GM21515 (cell line): ENCODE results near the gene ZNF225.
A peak's percentile ranks its signal among the peaks of the same experiment; 100 is the strongest.
"Not testable (repeated sequence)": the region's sequence is repeated elsewhere in the genome, so short reads cannot be mapped to it uniquely, and the experiment has no call there.

ENCODE experiments used
- ATAC-seq: cut with Tn5 transposase; IDR thresholded peaks from one replicate; pipeline ENCODE4 v1.9.1; 2021; ENCODE audit not compliant: unreplicated experiment

ZNF225 gene

DNA sequence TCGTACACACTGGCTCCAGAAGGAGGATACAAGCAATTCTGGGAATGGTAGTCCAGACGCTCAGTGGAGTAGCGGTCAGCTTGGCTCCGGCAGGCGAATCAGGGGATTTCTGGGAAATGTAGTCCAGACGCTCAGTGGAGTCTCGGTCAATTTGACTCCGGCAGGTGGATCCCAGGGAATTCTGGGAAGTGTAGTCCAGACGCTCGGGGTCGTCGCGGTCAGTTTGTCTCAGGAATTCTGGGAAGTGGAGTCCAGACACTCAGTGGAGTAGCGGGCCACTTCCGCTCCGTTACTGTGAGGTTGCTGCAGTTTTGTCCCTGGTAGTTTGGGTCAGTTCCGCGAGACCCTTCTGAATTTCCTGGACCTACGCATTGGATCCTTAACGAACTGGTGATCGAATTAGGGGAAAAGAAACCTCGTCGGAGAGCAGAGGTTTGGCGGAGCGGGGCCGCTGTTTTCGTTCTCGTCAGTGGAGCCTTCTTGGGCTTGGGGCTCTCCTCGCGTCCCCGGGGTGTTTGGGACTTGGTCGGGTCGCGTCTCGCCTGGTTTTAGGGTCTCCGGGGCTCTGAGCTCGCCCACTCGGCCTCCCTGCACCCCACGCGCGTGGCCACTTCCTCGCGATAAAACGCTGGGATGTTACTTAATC is at the start of gene ZNF225:
TSS of gene ZNF225 (plus strand) at position 262 of the 646 bp plus-strand sequence. CDS start 2,429 bp downstream, outside the sequence.
- peak; percentile 90 for ATAC-seq

- ATAC-seq: no peak
These were observed 46.9 kb upstream of the ZNF225 start for GRCh38 chr19:44066305-44066704.

DNA sequence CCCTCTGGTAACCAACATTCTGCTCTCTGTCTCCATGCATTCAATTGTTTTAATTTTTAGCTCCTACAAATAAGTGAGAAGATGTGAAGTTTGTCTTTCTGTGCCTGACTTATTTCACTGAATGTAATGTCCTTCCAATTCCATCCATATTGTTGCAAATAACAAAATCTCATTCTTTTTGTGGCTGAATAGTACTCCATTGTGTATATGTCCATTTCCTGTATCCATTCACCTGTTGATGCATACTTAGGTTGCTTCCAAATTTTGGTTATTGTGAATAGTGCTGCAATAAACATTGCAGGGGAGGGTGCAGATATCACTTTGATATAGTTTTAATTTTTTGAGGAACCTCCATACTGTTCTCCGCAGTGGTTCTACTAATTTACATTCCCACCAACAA is 43.8 kb upstream of the ZNF225 start:
- ATAC-seq: no peak

- ATAC-seq: peak; percentile 70
These were observed 41.2 kb upstream of the ZNF225 start, which contains the start of gene ZNF284 for GRCh38 chr19:44071824-44072542. ZNF284 (plus strand) TSS chr19:44072159; CDS start chr19:44076390, 4,231 bp downstream.

GRCh38 chr19:44072543-44073401 is 40.4 kb upstream of the ZNF225 start:
- ATAC-seq: no peak

GRCh38 chr19:44076325-44076724 is 36.9 kb upstream of the ZNF225 start:
- ATAC-seq: no peak

GRCh38 chr19:44092108-44092507 is 21.1 kb upstream of the ZNF225 start:
- ATAC-seq: no peak

- ATAC-seq: peak; percentile 74
These were observed 19.1 kb upstream of the ZNF225 start, which contains the start of gene ZNF224 for GRCh38 chr19:44093931-44094765. ZNF224 (plus strand) TSS chr19:44094361; CDS start chr19:44097874, 3,513 bp downstream.

DNA sequence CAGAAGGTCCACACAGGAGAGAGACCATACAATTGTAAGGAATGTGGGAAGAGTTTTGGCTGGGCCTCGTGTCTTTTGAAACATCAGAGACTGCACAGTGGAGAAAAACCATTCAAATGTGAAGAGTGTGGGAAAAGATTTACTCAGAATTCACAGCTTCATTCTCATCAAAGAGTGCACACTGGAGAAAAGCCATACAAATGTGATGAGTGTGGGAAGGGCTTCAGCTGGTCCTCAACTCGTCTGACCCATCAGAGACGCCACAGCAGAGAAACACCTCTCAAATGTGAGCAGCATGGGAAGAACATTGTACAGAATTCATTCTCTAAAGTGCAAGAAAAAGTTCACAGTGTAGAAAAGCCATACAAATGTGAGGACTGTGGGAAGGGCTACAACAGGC is 5.4 kb upstream of the ZNF225 start:
- no peak for ATAC-seq

- ATAC-seq: no peak
These were observed 3.7 kb upstream of the ZNF225 start for GRCh38 chr19:44109458-44109857.

GRCh38 chr19:44111910-44112463 is 1.2 kb upstream of the ZNF225 start:
- ATAC-seq: no peak

DNA sequence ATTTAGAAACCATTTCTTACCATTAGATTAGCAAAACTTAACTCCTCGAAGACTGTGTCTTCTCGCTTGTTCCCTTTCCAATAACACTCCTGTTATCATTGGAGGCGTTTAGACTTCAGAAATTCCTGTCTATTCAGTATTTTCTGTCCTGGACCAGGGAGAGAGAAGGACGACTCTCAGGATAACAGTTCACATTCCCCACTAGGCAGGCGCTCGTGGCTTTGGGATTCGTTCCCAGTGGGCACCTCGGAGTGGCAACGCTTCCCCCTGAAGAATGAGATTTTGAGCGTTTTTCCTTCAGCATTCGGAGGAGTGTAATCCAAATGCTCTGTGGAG is 429 bp upstream of the ZNF225 start:
- no peak for ATAC-seq

DNA sequence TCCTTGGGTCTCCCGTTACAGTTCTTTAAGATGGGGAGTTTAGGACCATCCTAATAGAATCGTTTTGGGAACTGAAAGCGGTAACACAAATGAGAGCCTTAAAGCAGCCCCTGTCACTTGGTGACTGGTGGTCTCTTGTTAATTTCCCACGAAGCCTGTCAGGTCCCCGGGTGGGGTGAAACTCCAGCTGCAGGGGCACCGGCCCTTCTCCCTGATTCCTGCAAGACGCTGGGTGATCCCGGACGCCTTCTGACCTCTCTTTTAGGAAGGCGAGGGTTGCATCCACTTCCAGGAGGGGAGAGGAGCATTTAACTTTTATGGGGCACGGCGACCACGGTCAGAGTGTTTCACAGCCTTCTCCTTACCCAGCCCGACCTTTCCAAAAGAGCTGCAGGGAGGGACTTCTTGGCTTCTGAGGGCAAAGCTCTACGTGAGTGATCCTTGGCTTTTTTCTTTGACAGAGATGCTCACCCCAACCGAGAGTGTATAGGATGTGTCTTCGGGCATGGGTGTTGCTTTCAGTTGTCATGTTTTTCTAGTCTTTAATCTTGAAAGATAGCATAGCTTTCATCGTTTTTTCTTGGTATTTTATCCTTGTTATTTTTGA is 688 bp downstream of the ZNF225 start:
- ATAC-seq: peak; percentile 22

- ATAC-seq: not testable (repeated sequence)
These were observed 8.0 kb downstream of the ZNF225 start for GRCh38 chr19:44121162-44121561.

- ATAC-seq: no peak
These were observed 18.8 kb downstream of the ZNF225 start for GRCh38 chr19:44131955-44132354.

- ATAC-seq: peak; percentile 63
These were observed 28.2 kb downstream of the ZNF225 start, which contains the start of gene ZNF234 for GRCh38 chr19:44141191-44142058. ZNF234 (plus strand) TSS chr19:44141554; CDS start chr19:44144633, 3,079 bp downstream.

DNA sequence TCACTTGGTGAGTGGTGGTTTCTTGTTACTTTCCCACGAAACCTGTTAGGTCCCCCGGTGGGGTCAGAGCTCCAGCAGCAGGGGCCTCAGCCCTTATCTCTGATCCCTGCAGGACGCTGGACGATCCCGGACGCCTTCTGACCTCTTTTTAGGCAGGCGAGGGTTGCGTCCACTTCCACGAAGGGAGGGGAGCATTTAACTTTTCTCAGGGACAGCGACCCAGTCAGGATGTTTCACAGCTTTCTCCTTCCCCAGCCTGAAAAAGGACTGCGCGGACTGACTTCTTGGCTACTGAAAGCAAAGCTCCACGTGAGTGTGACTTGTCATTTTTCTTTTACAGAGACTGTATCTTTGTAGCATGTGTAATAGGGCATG is 28.8 kb downstream of the ZNF225 start:
- peak; percentile 9 for ATAC-seq

DNA sequence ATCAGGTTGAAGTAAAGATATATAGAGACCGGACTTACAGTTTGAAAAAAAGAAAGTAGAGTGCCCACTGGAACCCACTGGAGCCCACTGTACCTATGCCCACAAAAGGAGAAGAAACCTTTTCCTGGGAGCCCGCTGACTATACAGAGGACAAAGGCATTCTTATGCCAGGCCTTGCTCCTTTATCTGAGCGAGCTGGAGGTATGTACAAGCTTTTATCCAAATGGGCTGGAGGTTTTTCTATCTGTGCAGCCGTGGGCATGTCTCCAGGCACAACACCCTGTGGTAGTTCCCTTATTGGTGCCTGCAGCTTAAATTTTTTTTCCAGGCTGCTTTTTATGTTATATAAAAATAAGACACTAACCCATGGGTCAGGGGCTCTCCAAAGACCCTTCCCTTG is 36.6 kb downstream of the ZNF225 start:
- ATAC-seq: no peak

- ATAC-seq: no peak
These were observed 38.3 kb downstream of the ZNF225 start for GRCh38 chr19:44151491-44151890.
